Measurements from ENCODE around the gene SATB1.
"Not testable (repeated sequence)": the region's sequence is repeated elsewhere in the genome, so short reads cannot be mapped to it uniquely, and the experiment has no call there.

The SATB1 gene

DNA sequence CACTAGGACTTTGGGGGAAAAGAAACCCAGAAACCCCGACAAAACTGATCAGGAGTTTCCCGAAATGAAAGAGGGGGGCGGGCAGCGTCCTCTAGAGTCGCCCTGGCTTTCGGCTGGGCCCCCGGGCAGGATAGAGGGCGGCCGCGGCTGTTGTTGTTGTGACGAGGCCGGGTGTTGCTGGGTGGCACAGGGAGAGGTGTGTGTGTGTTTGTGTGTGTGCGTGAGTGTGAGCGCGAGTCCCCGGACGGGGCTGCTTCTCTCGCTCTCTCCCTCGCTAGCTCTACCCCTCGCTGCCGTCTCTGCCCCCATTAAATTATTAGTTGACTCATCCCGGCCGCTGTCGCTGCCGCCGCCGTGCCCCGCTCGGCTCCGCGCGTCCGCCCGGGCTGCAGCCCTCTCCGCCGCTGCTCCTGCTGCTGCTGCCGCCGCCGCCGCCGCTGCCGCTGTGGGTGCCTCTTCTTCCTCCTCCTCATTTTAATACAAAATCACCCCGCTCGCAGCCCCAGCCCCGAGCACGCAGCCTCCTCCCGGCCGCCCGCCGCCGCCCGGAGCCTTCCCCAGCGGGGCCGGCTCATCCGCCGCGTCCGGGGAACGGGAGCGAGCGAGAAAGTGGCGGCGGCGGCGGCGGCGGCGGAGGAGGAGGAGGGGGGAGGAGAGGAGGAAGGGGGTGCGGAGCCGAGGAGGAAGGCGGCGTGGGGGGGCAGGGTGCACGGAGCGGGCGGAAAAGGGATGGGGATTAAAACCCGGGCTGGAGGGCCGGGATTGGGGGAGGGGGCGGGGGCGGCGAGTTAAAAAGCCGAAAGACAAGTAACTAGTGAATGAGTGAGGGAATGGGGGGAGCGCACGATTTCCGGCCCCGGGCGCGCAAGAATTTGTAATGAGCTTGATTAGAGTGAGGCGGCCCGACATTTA lies at the start of gene SATB1:
Gene SATB1 (minus strand): TSS at position 611 of the 912 bp plus-strand sequence. CDS start 4,372 bp downstream, outside the sequence.
- DNase-seq: peak; percentile 65 to 68

DNA sequence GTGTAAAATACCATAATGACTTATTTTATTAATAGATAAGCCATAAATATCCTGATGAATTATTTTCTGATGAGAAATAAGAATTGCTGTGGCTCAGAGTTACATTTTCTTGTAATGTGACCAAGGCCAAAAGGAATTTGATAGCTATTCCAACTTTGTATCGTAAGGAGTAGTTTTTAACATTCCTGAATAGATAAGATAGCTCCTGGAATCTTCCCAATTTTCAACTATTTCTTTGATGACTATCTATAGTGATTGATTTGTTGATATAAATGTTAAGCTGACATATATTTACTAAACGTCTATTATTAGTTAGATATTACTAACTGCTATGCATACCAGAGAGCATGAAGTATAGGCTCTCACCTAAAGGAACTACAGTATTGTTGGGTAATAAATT lies 49.1 kb upstream of the SATB1 start:
- no peak for DNase-seq

DNA sequence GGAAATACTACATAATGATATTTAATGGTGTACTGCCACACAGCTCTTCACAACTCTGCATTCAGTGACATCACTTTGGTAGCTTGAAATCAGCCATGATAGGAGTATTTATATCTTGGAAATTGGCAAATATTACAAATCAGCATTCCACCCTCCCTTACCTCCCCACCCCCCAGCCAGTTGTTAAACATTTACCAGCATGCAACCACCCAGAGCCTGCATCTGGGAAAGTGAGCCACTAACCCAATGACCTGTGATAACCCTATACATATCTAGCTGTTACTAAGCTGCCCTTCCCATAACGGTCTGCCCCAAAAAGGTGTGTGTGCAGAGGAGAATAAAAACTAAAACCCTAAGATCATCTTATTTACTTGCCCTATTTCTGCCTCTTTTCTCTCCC lies 44.6 kb upstream of the SATB1 start:
- DNase-seq: no peak

DNA sequence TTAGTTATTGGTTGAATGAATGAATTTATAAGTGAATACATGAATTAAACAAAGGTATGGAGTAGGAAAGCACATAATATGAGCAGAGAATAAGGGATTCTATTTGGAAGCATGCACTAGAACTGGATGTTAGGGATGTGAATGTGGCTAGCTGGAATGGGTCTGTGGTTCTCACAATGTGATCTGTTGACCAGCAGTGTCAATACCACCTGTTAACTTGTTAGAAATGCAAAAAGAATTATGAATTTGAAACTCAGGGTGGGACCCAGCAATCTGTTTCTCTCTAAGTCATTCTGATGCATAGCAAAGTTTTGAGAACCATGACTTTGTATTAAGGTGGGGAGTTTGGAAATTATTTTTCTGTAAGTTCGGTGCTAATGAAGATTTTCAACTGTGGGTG lies 41.0 kb upstream of the SATB1 start:
- DNase-seq: no peak

DNA sequence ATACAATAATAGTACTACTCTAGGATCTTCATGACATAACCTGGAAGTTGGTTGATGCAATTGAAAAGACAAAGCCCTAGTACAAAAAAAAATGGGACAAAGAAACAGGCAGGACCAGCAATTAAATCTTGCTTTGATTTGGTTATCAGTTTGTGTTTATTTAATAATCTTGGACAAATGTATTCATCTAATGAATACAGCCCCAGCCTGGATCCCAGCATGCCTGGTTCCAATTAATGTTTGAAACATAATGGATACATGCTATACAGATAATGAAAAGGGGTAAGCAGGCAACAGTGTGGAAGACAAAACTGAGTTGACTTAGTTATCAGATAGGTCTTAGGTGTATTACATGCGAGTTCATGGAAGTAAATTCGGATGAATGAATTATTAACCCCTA lies 29.6 kb upstream of the SATB1 start:
- DNase-seq: no peak

DNA sequence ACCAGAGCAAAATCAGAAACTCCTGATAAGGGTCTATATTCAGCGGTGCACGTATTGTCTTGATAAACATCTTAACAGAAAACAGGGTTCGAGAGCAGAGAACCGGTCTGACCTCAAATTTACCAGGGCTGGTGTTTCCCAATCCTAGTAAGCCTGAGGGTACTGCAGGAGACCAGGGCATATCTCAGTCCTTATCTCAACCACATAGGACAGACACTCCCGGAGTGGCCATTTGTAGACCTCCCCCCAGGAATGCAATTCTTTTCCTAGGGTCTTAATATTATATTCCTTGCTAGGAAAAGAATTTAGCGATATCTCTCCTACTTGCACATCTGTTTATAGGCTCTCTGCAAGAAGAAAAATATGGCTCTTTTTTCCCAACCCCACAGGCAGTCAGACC lies 24.5 kb upstream of the SATB1 start:
- DNase-seq: not testable (repeated sequence)

DNA sequence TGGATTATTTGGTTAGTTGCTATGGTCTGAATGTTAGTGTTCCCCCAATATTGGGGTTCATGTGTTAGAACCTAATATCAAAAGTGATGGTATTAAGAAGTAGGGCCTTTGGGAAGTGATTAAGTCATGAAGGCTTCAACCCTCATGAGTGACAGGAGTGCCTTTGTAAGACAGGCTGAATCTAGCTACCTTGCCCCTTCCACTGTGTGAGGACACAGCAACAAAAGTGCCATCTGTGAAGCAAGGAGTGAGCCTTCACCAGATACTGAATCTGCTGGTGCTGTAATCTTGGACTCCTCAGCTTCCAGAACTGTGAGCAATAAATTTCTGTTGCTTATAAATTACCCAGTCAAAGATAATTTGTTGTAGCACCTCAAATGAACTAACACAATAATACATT lies 22.6 kb upstream of the SATB1 start:
- DNase-seq: no peak

DNA sequence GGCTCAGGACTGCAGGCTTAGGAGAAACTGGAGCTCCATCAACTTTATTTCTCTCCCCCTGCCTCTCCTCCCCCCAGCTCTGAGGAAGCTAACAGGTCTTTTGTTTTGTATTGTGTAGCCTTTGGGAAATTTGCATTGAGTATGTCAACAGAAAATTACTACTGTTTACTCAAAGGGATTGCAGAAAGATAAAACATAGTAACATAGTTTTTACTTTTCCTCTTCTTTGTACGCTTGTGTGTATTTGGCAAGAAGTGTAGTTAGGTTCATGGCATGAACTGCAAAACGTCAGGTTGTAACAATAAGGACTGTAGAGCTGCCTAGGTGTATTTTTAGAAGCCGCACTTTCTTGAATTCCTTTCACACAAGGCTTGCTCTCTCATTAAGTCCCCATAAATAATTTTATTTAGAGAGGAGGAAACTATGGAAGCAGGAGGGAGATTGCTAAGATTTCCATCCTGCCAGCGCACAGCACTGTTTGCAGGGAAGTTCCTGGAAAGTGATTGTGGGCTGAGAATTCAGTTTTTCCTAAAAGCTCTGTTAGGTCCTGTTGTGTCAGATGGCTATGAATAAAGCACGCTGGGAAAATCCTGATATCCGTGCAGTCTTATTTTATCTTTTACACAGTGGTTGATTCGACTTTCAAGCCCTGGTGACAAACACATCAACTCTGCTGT lies 21.1 kb upstream of the SATB1 start:
- peak; percentile 60 to 64 for DNase-seq

DNA sequence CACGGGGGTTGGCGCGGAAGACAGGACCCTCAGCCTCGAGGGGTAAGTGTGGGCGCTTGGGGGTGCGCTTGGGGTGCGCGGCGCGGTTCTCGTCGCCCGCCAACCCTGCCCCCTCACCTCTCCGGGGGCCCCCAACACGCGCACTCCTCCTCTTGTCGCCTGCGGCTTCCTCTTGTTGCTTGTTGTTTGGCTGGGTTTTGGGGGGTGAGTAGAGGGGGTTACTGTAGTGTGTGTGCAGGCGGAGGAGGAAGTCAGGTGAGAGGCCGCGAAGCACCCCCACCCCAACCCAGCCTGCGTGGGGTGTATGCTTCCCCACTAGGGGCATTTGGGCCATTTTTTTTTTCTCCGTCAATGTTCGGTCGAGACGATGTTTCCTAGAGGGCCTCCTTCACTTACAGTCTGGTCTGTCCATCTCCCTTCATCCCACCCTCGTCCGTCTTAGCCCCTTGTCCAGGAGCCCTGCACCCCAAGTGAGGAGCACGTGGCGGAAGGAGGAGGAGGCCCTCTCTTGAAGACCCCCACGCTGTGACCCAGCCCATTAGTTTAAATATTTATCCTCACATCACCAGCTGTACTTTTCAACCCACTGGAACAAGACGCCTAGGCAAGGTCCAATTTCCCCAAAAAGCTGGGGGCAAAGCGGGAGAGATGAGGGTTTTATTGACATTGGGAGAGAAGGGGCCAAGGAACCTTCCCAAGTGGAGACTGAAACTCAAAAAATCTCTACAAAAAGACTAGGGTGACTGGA lies 20.4 kb upstream of the SATB1 start:
- peak; percentile 61 to 69 for DNase-seq

DNA sequence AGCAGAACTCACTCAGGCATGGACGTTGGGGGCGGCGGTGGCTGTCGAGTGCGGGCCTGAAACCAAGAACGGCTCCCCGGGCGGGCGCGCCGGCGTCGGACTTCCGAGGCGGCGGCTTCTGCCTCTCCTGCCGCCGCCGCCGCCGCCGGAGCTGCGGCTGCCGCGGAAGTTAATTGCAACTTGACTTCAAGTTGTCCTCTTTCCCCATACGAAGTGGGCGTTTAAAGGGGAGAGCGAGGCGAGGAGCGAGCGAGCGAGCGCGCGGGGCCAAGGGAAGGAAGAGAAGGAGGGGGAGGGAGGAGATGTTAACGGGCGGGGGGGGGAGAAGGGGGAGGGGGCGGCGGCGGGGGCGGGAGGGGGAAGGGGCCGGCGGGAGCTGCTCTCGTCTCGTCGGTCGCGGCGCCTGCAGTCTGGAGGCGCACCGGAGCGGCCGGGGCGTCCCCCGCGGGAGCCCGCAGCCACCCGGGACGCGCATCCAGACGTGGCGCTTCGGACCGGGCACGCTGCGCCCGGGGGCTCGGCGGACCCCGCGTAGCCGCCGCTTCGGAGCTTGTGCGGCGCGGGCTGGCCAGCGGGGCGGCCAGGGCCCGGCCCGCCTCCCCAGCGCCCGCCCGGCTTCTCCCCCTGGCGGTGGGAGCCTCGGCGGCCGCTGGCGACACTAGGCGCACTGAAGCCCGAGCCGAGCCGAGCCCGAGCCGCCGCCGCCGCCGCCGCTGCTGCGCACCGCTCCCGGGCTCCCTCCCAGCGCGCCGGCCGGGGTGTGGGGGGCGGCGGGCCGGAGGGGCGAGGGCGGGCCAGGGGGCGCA lies 19.7 kb upstream of the SATB1 start:
- peak; percentile 70 to 72 for DNase-seq

DNA sequence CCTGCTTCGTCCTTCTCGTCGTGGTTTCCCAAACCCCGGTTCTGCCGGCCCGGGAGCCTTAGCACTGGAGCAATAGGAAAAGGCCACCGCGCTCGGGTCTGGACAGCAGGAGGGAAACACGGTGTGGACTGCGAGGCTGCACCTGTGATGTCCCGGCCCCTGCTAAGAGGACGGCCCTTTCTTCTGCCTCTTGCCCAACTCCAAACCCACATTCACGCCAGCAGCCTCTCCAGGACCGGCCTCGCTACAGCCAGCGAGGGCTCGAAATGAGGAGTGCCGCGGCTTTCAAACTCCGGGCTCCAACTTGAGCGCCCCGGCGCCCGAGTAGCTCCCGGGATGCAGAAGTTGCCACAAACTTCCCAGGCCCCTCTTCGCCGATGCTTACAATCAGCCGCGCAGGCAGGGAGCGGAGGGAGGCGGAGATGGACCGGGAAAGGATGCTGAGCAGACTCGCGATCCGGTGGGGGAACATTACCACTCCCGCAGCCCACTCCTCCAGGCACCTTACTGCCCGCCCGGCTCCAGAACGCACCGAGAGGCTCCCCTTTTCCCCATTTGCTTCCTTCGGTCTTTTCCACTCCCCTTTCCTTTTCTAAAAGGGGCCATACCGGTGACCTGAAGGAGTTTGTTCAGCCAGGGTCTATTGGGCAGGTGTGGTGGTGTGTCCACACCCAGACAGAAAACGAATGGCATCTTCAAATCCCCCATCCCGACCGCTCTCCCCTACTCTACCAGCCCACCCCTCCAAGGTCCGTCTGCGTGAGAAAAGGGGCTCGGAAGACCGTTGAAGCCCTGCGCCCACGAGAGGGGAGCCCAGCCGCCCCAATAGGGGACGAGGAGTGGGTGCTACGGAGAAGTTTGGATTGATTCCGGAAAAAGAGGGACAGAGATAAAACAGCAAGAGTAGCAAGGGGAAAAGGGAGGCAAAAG lies 18.8 kb upstream of the SATB1 start:
- peak in 1 of 2 experiments; percentile 57 for DNase-seq

DNA sequence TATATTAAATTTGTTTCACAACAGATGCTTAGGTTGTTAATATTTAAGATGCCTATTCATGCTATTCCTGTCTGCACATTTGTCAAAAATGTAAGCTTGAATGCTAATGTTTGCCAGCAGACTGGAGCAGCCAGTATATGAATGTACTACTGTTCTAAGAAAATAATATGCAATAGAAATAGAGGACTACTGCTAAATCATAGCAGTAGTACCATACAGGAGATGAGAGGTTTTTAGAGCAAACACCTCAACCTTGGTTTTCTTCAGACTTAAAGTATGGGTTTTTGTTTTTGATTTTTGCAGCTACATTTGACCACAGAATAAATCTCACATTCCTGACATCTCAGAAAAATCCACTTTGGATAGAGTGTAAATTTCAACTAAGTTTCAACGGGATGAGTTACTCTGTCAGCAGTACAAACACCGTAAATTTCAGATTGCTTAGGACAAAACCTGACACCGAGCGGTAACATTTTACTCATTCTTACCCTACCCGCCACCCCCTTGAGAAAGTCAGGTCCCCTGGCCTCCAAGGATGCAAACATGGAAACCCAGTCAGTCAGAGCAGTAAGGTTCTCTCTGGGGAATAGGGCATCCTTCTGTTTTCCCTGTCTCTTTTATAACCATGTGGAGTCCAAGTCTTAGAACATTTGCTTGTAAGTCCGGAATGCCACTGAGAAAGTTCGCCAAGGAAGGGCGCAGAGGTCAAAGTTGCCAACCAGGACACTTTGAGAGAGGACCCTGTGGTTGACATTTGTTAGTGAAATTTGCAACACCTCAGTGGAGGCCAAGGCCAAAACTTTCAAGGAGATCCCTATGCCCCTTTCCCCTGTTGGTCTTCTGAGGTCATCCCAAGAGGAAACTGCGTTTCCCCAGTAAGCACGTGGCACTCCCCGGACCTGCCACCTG lies 17.9 kb upstream of the SATB1 start:
- DNase-seq: peak; percentile 44 to 54

DNA sequence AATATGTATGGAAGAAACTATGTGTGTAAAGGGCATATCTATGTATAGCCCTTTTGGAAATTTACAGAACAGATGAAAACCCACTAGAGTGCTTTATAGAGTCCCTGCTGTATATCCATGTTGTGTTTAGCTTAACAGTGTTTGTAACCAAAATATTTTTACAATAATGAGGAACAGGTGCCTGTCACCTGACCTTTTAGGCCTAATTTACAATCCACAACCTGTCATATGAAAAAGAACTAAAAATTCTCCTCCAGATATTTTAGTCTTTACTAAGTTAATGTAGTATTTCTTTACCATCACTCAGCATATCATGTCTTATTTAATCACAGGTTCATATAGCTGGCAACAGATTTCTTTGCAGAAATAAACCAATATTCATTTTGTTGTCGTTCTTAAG lies 16.4 kb upstream of the SATB1 start:
- DNase-seq: peak in 1 of 2 experiments; percentile 14

DNA sequence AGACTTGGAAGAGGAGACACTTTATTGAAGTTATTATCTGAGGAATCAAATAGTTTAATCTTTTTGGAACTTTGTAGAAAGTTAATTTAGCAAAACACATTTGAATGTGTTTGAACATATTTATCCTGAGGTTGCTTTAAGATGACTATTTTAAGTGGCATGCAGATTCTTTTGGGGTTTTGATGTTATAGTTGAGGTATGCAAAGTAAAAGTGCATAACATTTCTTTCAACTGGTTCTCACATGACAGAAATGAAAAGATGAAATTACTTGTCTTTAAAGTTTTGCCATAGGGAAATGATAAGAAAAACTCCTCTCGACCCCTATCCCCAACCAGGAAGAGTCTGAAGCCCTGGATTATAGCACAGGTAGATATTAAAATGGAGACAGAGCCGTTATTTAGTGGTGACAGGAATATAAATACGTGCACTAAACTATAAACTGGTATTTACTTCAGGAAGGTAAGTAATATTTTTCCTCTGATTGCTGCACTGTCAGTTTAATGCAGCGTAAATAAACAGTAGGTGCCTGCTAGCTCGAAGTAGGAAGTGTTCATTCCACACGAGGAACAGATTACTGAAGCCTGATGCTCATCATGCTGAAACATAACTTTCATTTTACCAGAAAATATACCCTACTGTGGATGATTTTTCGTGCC lies 15.1 kb upstream of the SATB1 start:
- DNase-seq: peak; percentile 20 to 28

DNA sequence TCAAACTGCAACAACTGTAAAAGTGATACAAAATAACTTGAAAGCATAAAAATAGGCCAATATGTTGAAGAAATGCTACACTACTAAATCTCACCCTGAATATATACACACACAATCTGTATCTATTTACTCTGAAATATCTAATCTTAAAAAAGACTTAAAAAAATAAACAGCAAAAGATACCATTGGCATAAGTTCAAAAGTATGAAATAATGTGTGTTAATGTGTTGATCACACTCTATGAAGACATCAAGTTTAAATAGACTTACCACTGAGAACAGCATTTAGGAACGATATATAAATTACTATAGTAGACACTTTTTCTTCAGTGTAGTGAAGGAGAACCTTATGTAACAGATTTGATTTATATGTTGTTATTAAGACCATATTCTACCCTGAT lies 14.1 kb upstream of the SATB1 start:
- DNase-seq: no peak

DNA sequence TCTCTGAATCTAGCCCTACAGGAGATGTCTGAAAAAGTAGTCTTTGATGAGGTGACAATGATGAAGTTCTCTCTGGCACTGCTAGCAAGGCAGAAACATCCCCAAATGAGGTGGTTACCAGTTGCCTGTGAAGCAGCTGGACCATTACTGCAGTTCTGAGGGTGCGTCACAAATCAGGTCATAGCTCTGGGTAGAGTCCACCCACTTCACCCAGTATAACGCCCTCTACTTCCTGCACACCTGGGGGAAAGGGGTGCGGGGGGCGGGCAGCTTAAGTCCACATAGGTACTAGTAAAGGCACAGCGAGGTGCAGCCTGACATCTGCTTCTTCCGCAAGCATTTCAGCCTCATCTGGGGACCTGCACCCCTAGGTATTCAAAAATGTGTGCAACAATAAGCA lies 13.4 kb upstream of the SATB1 start:
- no peak for DNase-seq

DNA sequence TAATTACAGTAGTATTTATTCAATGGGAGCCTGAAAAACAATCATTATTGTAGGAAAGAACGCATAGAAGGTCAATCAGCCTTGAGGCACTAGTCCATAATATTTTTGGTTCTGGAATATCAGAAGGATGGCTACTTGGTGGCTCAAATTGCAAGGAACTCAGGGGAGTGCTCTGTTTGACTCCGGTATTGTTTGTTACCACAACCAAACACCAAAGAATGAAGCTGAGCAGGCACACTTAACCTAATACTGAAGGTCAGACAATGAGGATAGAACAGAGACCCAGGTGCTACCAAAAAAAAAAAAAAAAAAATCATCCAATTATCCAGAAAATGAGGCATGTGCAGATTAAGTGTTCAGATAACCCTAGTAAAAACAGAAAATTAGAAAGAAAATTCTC lies 11.1 kb upstream of the SATB1 start:
- no peak for DNase-seq

DNA sequence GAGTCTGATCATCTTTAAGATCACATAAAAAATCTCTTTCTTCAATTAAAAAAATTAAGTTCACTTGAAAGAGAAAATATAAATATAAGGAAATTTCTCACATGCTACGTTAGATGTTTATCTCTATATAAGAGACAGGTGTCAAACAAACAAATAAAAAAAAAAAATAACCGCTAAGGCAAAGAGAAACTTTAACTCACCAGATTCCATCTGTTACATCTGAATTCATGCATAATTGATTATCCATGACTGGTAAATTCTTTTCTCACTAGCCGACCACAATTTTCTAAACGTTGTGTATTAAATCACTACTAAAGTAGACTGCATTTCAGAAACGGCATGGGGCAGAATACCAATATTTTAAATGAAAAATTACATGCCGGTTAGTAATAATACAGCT lies 9.6 kb upstream of the SATB1 start:
- no peak for DNase-seq

DNA sequence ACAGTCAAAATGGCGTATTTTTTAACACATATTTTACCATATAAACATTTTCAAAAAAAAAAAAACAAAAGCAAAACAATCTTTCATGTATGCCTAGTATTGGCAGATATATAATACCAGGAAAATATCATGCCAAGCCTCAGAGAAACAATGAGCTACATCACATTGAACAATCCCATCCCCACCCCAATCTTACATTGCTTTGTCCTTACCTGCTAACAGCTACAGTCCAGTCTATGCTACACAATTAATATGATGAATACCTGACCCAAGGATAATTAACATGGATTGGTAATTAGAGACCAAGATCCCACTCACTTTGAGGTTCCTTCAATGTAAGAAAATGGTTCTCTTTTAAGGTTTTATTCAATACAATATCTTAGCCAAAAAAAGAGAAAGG lies 7.6 kb upstream of the SATB1 start:
- no peak for DNase-seq

DNA sequence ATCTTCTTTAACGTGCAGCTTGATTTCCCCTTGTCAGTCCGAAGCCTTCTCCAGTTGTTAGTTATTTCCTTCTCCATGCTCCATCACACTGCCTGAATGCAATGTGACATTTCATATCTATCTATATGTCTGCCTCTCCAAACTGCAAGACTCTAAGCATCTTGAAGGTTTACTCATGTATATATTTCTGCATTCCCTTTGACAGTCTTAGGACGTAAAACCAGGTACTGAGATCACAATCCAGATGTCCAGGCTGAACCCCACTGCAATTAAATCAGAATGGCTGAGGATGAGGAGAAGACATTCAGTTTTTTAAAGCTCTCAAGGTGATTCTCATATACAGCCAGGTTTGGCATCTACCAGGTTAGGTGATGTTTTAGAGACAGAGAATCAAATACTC lies 6.1 kb upstream of the SATB1 start:
- DNase-seq: no peak
